B cell (primary cell): Measurements from ENCODE around the gene ELFN1.

Source experiments
- EZH2 ChIP-seq: IDR thresholded peaks from 2 replicates; pipeline ENCODE4 v1.6.1; 2012; ENCODE audit warnings: borderline replicate concordance, low read depth, mild to moderate bottlenecking, moderate library complexity, low read length; ENCODE audit not compliant: insufficient read depth, poor library complexity, severe bottlenecking
- TF ChIP-seq, protein P1 (sequence below): fragments of 200-600 bp; IDR thresholded peaks from one replicate; pipeline ENCODE4 v1.8.0; 2022; ENCODE audit warnings: antibody characterized with exemption, mild to moderate bottlenecking

DNA sequence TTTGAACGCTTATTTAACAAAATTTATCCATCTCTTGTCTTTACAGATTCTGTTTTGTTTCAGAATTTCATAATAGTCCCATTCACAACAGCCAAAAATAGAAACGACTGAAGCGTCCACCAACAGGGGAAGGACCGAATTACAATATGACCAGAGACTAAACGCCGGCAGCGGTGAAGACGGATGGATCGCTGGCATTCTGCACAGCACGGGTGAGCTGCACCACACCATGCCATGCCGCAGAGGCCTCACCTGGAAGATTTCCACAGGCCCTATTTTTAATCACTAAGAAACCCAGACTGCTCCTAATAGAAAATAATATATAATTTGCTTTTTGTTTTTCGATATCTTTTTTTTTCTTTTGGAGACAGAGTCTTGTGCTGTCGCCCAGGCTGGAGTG lies 91.0 kb downstream of the ELFN1 start:
- TF ChIP-seq, protein P1, sequence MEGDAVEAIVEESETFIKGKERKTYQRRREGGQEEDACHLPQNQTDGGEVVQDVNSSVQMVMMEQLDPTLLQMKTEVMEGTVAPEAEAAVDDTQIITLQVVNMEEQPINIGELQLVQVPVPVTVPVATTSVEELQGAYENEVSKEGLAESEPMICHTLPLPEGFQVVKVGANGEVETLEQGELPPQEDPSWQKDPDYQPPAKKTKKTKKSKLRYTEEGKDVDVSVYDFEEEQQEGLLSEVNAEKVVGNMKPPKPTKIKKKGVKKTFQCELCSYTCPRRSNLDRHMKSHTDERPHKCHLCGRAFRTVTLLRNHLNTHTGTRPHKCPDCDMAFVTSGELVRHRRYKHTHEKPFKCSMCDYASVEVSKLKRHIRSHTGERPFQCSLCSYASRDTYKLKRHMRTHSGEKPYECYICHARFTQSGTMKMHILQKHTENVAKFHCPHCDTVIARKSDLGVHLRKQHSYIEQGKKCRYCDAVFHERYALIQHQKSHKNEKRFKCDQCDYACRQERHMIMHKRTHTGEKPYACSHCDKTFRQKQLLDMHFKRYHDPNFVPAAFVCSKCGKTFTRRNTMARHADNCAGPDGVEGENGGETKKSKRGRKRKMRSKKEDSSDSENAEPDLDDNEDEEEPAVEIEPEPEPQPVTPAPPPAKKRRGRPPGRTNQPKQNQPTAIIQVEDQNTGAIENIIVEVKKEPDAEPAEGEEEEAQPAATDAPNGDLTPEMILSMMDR: no peak
- no peak for TF ChIP-seq EZH2
